PC-3 (cell line): ENCODE data around the gene KCNJ12. TPM values are rescaled to one million over a fixed set of nuclear protein-coding genes. Genes with fewer than 3 reads are reported as not detected.
"Not testable (repeated sequence)": the region's sequence is repeated elsewhere in the genome, so short reads cannot be mapped to it uniquely, and the experiment has no call there.

Source experiments
- ATAC-seq: fragments of 200-7000 bp; cut with Tn5 transposase; 2 replicates; pipeline ENCODE4 v1.9.1; 2020; ENCODE audit warnings: mild to moderate bottlenecking, moderate library complexity
- BruUV-seq: library from RNA; stranded (reverse); fragments of 400-500 nt; replicated peaks from 2 replicates; lab custom pipeline; 2021; lab: Mats Ljungman, UMichigan
- CTCF ChIA-PET: fragments of 300-600 bp; sonication (Branson Sonifier 250); formaldehyde crosslinking; loops from one replicate; lab custom pipeline; 2022; ENCODE audit warnings: antibody characterized with exemption; lab: Charles Lee
- POLR2A ChIA-PET: fragments of 300-600 bp; sonication (Branson Sonifier 250); formaldehyde crosslinking; loops from one replicate; lab custom pipeline; 2022; ENCODE audit warnings: antibody characterized with exemption; ENCODE audit not compliant: unreplicated experiment; lab: Charles Lee
- DNase-seq: peaks from one replicate; pipeline ENCODE4 v3.0.0-alpha.2; 2015
- H2AFZ ChIP-seq: fragments of 300-600 bp; sonication (generic); 2 replicates; pipeline ENCODE4 v1.6.0; 2016; ENCODE audit warnings: antibody characterized with exemption, low read length
- H3F3A ChIP-seq: fragments of 300-600 bp; sonication (generic); one replicate; pipeline ENCODE4 v1.6.0; 2017; ENCODE audit warnings: antibody characterized with exemption, low read length, control low read depth, mild to moderate bottlenecking; ENCODE audit not compliant: unreplicated experiment
- H3K27ac ChIP-seq: fragments of 300-600 bp; sonication (generic); 2 replicates; pipeline ENCODE4 v1.5.1; 2016; ENCODE audit warnings: mild to moderate bottlenecking, low read length
- H3K27me3 ChIP-seq: fragments of 300-600 bp; sonication (generic); 2 replicates; pipeline ENCODE4 v1.6.1; 2016; ENCODE audit warnings: low read length, mixed read lengths
- H3K36me3 ChIP-seq: fragments of 300-600 bp; sonication (generic); 2 replicates; pipeline ENCODE4 v1.6.1; 2016; ENCODE audit warnings: low read depth, mixed run types, low read length, mixed read lengths
- H3K4me1 ChIP-seq: fragments of 300-600 bp; sonication (generic); 2 replicates; pipeline ENCODE4 v1.5.1; 2016; ENCODE audit warnings: low read length; ENCODE audit not compliant: insufficient read depth
- H3K4me2 ChIP-seq: fragments of 300-600 bp; sonication (generic); 2 replicates; pipeline ENCODE4 v1.6.0; 2016; ENCODE audit warnings: low read length
- H3K4me3 ChIP-seq: fragments of 300-600 bp; sonication (generic); 2 replicates; pipeline ENCODE4 v1.5.1; 2016; ENCODE audit warnings: mild to moderate bottlenecking, low read length, mixed read lengths
- H3K79me2 ChIP-seq: fragments of 300-600 bp; sonication (generic); 2 replicates; pipeline ENCODE4 v1.6.1; 2017; ENCODE audit warnings: low read length, mixed read lengths
- H3K9ac ChIP-seq: fragments of 300-600 bp; sonication (generic); 2 replicates; pipeline ENCODE4 v1.6.0; 2016; ENCODE audit warnings: mild to moderate bottlenecking, low read length
- H3K9me2 ChIP-seq: fragments of 300-600 bp; sonication (generic); replicated peaks from 2 replicates; pipeline ENCODE4 v1.6.1; 2016; ENCODE audit warnings: mixed run types, low read length, mixed read lengths
- H3K9me3 ChIP-seq: fragments of 300-600 bp; sonication (generic); 2 replicates; pipeline ENCODE4 v1.6.1; 2016; ENCODE audit warnings: low read length, mixed read lengths
- H4K20me1 ChIP-seq: fragments of 300-600 bp; sonication (generic); 2 replicates; pipeline ENCODE4 v1.6.1; 2016; ENCODE audit warnings: low read length, mixed read lengths
- EZH2 ChIP-seq: fragments of 300-600 bp; sonication (generic); IDR thresholded peaks from one replicate; pipeline ENCODE4 v1.6.1; 2017; ENCODE audit warnings: antibody characterized with exemption, mild to moderate bottlenecking, low read length; ENCODE audit not compliant: unreplicated experiment
- EZH2phosphoT487 ChIP-seq: fragments of 300-600 bp; sonication (generic); IDR thresholded peaks from 2 replicates; pipeline ENCODE4 v1.6.1; 2018; ENCODE audit warnings: mild to moderate bottlenecking, antibody characterized with exemption, low read length, borderline replicate concordance
- intact Hi-C: fragments of 100-400 bp; cut with micrococcal nuclease; formaldehyde crosslinking; loops from 2 replicates; pipeline ENCODE4 v1.9.0; 2023
- total RNA-seq: library from RNA; depleted of rRNA; stranded (reverse); fragments of >200 nt; gene quantifications from 2 replicates; pipeline ENCODE4 v1.2.3, GENCODE V29; 2014
- TF ChIP-seq, protein P1 (sequence below): fragments of 300-600 bp; sonication (generic); conservative IDR thresholded peaks from 2 replicates; pipeline ENCODE4 v1.5.1; 2017; ENCODE audit warnings: antibody characterized with exemption, low read depth, mild to moderate bottlenecking, low read length

KCNJ12 gene
- total RNA-seq, 1 experiment from 2014 or later: 11.1 TPM

DNA sequence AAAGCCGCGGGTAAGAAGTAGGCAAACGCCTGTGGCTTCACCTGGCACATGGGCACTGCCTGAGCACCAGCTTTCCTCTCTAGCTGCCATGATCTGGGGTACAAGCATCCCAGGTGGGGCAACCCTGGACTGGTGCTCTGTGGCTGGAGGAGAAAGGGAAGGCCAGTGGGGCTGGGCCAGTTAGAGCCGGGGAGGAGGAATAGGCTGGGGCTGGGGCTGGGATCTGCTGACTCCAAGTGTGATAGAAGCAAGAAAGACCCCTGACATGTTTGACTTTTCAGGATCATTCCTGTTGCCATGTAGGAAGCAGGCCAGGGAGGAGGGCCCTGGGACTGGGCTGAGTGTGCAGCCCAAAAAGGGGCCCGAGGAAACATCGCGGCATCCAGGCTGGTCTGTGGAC lies 48.5 kb downstream of the KCNJ12 start:
- H4K20me1 ChIP-seq, CTCF ChIA-PET, ATAC-seq, H2AFZ ChIP-seq, H3F3A ChIP-seq, H3K9me2 ChIP-seq, H3K36me3 ChIP-seq, intact Hi-C loops, H3K4me2 ChIP-seq, H3K9ac ChIP-seq, POLR2A ChIA-PET, H3K4me3 ChIP-seq, H3K27me3 ChIP-seq, H3K9me3 ChIP-seq, H3K79me2 ChIP-seq, BruUV-seq, H3K27ac ChIP-seq, H3K4me1 ChIP-seq, DNase-seq: not testable (repeated sequence)

DNA sequence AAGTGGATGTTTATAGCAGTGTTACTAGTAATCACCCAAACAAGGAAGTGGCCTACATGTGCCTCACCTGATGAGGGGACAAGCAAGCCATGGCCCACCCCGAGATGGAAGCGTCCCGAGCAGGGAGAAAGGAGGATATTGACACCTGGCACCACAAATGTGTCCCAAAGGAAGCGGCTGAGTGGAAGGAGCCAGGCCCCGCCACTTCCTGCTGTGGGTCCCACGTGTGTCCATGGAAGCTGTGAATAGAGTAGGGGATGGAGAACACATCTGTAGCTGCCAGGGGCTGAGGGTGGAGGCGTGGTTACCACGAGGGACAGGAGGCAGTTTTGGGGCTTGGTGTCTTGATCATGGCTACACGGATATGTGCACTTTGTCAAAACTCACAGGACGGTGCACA lies 49.2 kb downstream of the KCNJ12 start:
- Histone ChIP-seq H3F3A (no peaks in the 10 kb centered on the region), H3K79me2 (no peaks in the 10 kb centered on the region), H3K27me3 (no peaks in the 10 kb centered on the region), H2AFZ (no peak overlapping the region), H3K4me1 (no peaks in the 10 kb centered on the region), H3K9me3 (no peaks in the 10 kb centered on the region), H3K4me2 (no peak overlapping the region), H4K20me1 (no peaks in the 10 kb centered on the region), H3K9ac (no peak overlapping the region), H3K9me2 (no peaks in the 10 kb centered on the region), H3K36me3 (no peaks in the 10 kb centered on the region), H3K27ac (no peak overlapping the region), H3K4me3 (no peak overlapping the region)
- intact Hi-C loops: no loop called here
- no TSS peak for BruUV-seq
- DNase-seq: no peak
- TF ChIP-seq, protein P1, sequence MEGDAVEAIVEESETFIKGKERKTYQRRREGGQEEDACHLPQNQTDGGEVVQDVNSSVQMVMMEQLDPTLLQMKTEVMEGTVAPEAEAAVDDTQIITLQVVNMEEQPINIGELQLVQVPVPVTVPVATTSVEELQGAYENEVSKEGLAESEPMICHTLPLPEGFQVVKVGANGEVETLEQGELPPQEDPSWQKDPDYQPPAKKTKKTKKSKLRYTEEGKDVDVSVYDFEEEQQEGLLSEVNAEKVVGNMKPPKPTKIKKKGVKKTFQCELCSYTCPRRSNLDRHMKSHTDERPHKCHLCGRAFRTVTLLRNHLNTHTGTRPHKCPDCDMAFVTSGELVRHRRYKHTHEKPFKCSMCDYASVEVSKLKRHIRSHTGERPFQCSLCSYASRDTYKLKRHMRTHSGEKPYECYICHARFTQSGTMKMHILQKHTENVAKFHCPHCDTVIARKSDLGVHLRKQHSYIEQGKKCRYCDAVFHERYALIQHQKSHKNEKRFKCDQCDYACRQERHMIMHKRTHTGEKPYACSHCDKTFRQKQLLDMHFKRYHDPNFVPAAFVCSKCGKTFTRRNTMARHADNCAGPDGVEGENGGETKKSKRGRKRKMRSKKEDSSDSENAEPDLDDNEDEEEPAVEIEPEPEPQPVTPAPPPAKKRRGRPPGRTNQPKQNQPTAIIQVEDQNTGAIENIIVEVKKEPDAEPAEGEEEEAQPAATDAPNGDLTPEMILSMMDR: no peak
- TF ChIP-seq EZH2phosphoT487 (no peak), EZH2 (no peak)
- ChIA-PET CTCF (no interaction called here), POLR2A (no interaction called here)
- no peak for ATAC-seq

- BruUV-seq: no TSS peak
- CTCF ChIA-PET: no interaction called here
These were observed 49.6 kb downstream of the KCNJ12 start for GRCh38 chr17:21425736-21426135.

GRCh38 chr17:21426246-21426645 lies 50.1 kb downstream of the KCNJ12 start:
- ATAC-seq, H3K4me2 ChIP-seq, H3K9ac ChIP-seq, H2AFZ ChIP-seq, POLR2A ChIA-PET, H3K27ac ChIP-seq, H3K4me1 ChIP-seq, H3F3A ChIP-seq, H3K4me3 ChIP-seq, H3K9me2 ChIP-seq, H3K9me3 ChIP-seq, CTCF ChIA-PET, DNase-seq, H3K36me3 ChIP-seq, H3K79me2 ChIP-seq, H4K20me1 ChIP-seq, H3K27me3 ChIP-seq, BruUV-seq, intact Hi-C loops: not testable (repeated sequence)

More at GRCh38 chr17:21425736-21426135, 49.6 kb downstream of the KCNJ12 start:
- H3K9ac ChIP-seq: no peak overlapping the region
- ATAC-seq (no peak), DNase-seq (no peak)
- intact Hi-C loops: no loop called here
- no peaks in the 10 kb centered on the region for H3K36me3 ChIP-seq
- TF ChIP-seq EZH2phosphoT487: no peak
- TF ChIP-seq, protein P1: no peak
- TF ChIP-seq EZH2: no peak
- no peaks in the 10 kb centered on the region for H4K20me1 ChIP-seq
- POLR2A ChIA-PET: no interaction called here
- H3K79me2 ChIP-seq: no peaks in the 10 kb centered on the region
- H3K9me3 ChIP-seq: no peaks in the 10 kb centered on the region
- H3F3A ChIP-seq: no peaks in the 10 kb centered on the region
- H3K9me2 ChIP-seq: no peaks in the 10 kb centered on the region
- no peak overlapping the region for H2AFZ ChIP-seq
- no peak overlapping the region for H3K4me2 ChIP-seq
- H3K4me3 ChIP-seq: no peak overlapping the region
- no peaks in the 10 kb centered on the region for H3K27me3 ChIP-seq
- H3K4me1 ChIP-seq: no peaks in the 10 kb centered on the region
- H3K27ac ChIP-seq: no peak overlapping the region

- H4K20me1 ChIP-seq, H3F3A ChIP-seq, H3K4me1 ChIP-seq, H3K79me2 ChIP-seq, ATAC-seq, H3K27ac ChIP-seq, H3K4me2 ChIP-seq, CTCF ChIA-PET, H3K9ac ChIP-seq, H2AFZ ChIP-seq, DNase-seq, H3K27me3 ChIP-seq, intact Hi-C loops, H3K4me3 ChIP-seq, POLR2A ChIA-PET, BruUV-seq, H3K9me3 ChIP-seq, H3K9me2 ChIP-seq, H3K36me3 ChIP-seq: not testable (repeated sequence)
These were observed 50.7 kb downstream of the KCNJ12 start for GRCh38 chr17:21426876-21427275.
